ENCODE results near the gene GJB4. TPM values are rescaled to one million over a fixed set of nuclear protein-coding genes. Genes with fewer than 3 reads are reported as not detected.

Gene GJB4
- total and polyA plus RNA-seq, 12 donors: not detected

GRCh38 chr1:34747638-34747941, 11.9 kb upstream of the GJB4 start:
- ATAC-seq (no peak), DNase-seq (no peak)
- Histone ChIP-seq H3K4me1 (peaks cover 0 to 4% (median 0%) of the 10 kb centered on the region in 9 donors), H3K27me3 (peaks cover 0 to 33% (median 15%) of the 10 kb centered on the region in 7 donors), H3K36me3 (no peaks in the 10 kb centered on the region), H3K27ac (no peak overlapping the region), H3K4me3 (no peak overlapping the region), H3K9me3 (no peaks in the 10 kb centered on the region)
- intact Hi-C loops (cut with DNase I): loop anchor here in 5 of 10 donors (10.0 kb wide), 3 partner anchors 283 to 1113 kb away; no protein-coding TSS in a partner anchor
- no peak for TF ChIP-seq CTCF (IDR thresholded peaks at IDR 0.05)
- WGBS, 2 donors: 51 to 56% methylated on average over 6 of the region's 6 CpGs

- intact Hi-C loops (cut with DNase I): loop anchor here in 5 of 10 donors (10.0 kb wide), 3 partner anchors 285 to 1115 kb away; no protein-coding TSS in a partner anchor
- peaks cover 0 to 25% (median 15%) of the 10 kb centered on the region in 7 donors for H3K27me3 ChIP-seq
- WGBS, 2 donors: 23 to 25% methylated on average over 8 of the region's 8 CpGs
These were observed 9.5 kb upstream of the GJB4 start for GRCh38 chr1:34749992-34750391.

GRCh38 chr1:34750610-34751009, 8.9 kb upstream of the GJB4 start:
- intact Hi-C loops (cut with DNase I): no loop called here
- TF ChIP-seq CTCF (IDR thresholded peaks at IDR 0.05): no peak
- no peak overlapping the region for H3K27ac ChIP-seq
- H3K9me3 ChIP-seq: no peaks in the 10 kb centered on the region
- no peak overlapping the region for H3K4me3 ChIP-seq
- WGBS, 2 donors: 83 to 86% methylated on average over 5 of the region's 5 CpGs
- peaks cover 0 to 25% (median 15%) of the 10 kb centered on the region in 7 donors for H3K27me3 ChIP-seq
- peaks cover 0 to 4% (median 0%) of the 10 kb centered on the region in 9 donors for H3K4me1 ChIP-seq
- ATAC-seq (no peak), DNase-seq (no peak)
- H3K36me3 ChIP-seq: no peaks in the 10 kb centered on the region

More at GRCh38 chr1:34749992-34750391, 9.5 kb upstream of the GJB4 start:
- DNase-seq (no peak), ATAC-seq (no peak)
- Histone ChIP-seq H3K4me1 (peaks cover 0 to 4% (median 0%) of the 10 kb centered on the region in 9 donors), H3K36me3 (no peaks in the 10 kb centered on the region), H3K27ac (no peak overlapping the region), H3K4me3 (no peak overlapping the region), H3K9me3 (no peaks in the 10 kb centered on the region)
- no peak for TF ChIP-seq CTCF (IDR thresholded peaks at IDR 0.05)

GRCh38 chr1:34753163-34753562, 6.4 kb upstream of the GJB4 start:
- Histone ChIP-seq H3K27me3 (peaks cover 0 to 6% (median 0%) of the 10 kb centered on the region in 7 donors), H3K9me3 (no peaks in the 10 kb centered on the region), H3K4me3 (no peak overlapping the region), H3K27ac (no peak overlapping the region), H3K4me1 (peaks cover 0 to 4% (median 0%) of the 10 kb centered on the region in 9 donors), H3K36me3 (no peaks in the 10 kb centered on the region)
- no peak for TF ChIP-seq CTCF (IDR thresholded peaks at IDR 0.05)
- DNase-seq (no peak), ATAC-seq (no peak)
- intact Hi-C loops (cut with DNase I): no loop called here
- WGBS, 2 donors: 83 to 89% methylated on average over 3 of the region's 3 CpGs

All from heart right ventricle (tissue), 16 donors.